Activated CD4-positive, alpha-beta T cell treated with anti-CD3 and anti-CD28 coated beads, Interleukin-2, amount 10 ng/mL, durations not matched to agents 24 days and 14 days (primary cell): ENCODE data around the gene ARAP3. TPM values are rescaled to one million over a fixed set of nuclear protein-coding genes. Genes with fewer than 3 reads are reported as not detected.

Experiments used
- DNase-seq: peaks from one replicate; pipeline ENCODE4 v3.0.0; 2022
- H3K27ac Mint-ChIP-seq: one replicate; pipeline ENCODE4 v1.8.0; 2022; ENCODE audit warnings: mild to moderate bottlenecking, mixed read lengths
- H3K27me3 Mint-ChIP-seq: one replicate; pipeline ENCODE4 v1.8.0; 2022; ENCODE audit warnings: mixed read lengths
- H3K36me3 Mint-ChIP-seq: one replicate; pipeline ENCODE4 v1.8.0; 2022; ENCODE audit warnings: low read depth, mild to moderate bottlenecking, mixed read lengths
- H3K4me1 Mint-ChIP-seq: one replicate; pipeline ENCODE4 v1.8.0; 2021; ENCODE audit warnings: mixed read lengths
- H3K4me3 Mint-ChIP-seq: one replicate; pipeline ENCODE4 v1.8.0; 2022; ENCODE audit warnings: mild to moderate bottlenecking, moderate library complexity, mixed read lengths
- H3K9me3 Mint-ChIP-seq: one replicate; pipeline ENCODE4 v1.8.0; 2021; ENCODE audit warnings: mixed read lengths
- intact Hi-C: fragments of 100-400 bp; cut with micrococcal nuclease; formaldehyde crosslinking; loops from one replicate; pipeline ENCODE4 v1.15.1; 2023
- total RNA-seq: library from RNA; stranded (reverse); gene quantifications from 2 replicates; pipeline ENCODE4 v1.2.3, GENCODE V29; 2022

Gene ARAP3
- total RNA-seq, 1 donor from 2014 or later = 10.9 TPM

DNA sequence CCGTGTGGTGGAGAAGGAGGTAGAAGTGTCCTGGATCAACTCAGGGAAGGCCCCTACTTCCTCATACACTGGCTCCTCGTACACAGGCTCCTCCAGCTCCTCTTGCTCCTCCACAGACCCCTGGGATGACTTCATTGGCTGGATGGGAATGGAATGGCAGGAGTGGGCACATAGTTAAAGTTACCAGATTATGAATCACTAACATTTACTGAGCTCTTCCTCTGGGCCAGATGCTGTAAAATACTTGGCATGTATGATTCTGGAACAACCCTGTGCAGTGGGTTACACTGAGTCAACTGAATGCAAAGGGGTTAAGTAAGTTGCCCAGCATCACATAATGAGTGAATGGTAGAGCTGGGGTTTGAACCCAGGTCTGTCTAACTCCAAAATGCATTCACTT is 27.7 kb downstream of the ARAP3 start:
- Mint-ChIP-seq H3K36me3 (peaks cover 8% of the 10 kb centered on the region), H3K4me1 (peaks cover 27% of the 10 kb centered on the region), H3K27me3 (peaks cover 1% of the 10 kb centered on the region), H3K27ac (no peak overlapping the region), H3K9me3 (no peaks in the 10 kb centered on the region), H3K4me3 (no peak overlapping the region)
- intact Hi-C loops = loop anchor here (5.0 kb wide), 1 partner anchor 198 kb away; no protein-coding TSS in a partner anchor
- no peak for DNase-seq

DNA sequence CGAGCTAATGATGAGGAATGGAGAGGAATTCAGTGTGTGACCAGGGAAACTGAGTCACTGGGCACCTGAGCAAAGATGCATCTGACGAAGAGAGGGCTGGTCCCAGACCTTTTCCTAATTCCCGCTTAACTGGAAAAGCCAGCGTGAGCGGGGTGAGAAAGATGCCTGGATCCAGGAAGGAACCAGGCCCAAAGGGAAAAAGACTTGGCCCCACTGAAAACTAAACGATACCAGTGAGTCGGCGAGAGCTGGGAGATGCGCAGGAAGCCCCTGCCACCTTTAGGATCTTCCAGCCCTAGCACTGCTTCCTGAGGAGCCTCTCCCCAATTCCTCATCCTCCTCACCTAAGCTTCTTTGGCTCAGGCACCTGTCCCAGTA is 30.3 kb downstream of the ARAP3 start:
- Mint-ChIP-seq H3K27me3 (no peaks in the 10 kb centered on the region), H3K36me3 (peaks cover 16% of the 10 kb centered on the region), H3K4me3 (peak overlapping the region; percentile 92), H3K27ac (peak overlapping the region; percentile 42), H3K9me3 (no peaks in the 10 kb centered on the region), H3K4me1 (peaks cover 27% of the 10 kb centered on the region)
- intact Hi-C loops = loop anchor here (1.0 to 5.0 kb wide), 4 partner anchors 15 to 318 kb away; partner anchors contain the start of genes HDAC3, RELL2 and RNF14
- DNase-seq = no peak

DNA sequence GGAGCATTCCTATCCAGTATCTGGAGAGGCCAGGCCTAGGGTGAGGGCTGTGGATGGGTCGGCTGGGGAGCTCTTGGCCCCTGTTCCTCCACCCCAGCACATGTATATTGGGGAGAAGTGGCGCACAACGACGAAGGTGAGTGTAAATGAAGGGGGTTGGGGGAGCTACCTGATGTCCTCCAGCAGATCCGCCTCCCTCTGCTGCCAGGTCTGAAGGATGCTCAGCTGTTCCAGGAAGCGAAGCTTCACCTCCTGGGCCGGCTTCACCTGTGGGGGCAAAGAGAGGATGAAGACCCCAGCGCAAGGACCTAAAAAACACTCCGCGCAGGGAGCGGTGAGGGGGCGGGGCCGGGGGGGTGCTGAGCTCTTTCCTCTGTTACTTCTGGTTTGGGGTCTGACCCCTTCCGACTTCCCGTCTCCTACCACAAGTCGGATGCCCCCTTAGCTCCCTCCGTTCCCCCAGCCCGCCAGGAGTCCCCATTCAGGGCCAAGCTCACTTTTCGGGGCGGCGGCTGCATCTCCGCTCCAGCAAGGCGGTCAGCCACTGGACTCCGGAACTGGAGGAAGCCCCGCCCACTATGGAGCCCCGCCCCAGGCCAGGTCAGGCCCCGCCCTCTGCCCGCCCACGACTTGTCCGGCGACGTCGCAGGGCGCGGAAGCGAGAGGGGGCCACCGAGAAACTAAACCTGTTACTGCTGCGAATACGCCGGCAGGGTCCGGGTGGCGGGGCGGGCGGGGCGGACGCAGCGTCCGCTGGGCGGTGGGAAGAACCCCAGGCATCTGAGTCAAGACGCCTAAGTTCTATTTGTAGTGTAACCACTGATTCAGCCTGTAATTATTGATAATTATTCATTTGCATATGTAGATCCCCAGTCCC is 30.9 kb downstream of the ARAP3 start, which contains the start of gene FCHSD1:
FCHSD1 (minus strand) TSS at position 568 of the 877 bp plus-strand sequence; CDS start at position 518, 50 bp downstream.
- Mint-ChIP-seq H3K36me3 (peaks cover 16% of the 10 kb centered on the region), H3K4me1 (peaks cover 28% of the 10 kb centered on the region), H3K27ac (peak within 1 kb of the TSS; percentile 93), H3K4me3 (peak within 1 kb of the TSS; percentile 92), H3K9me3 (no peaks in the 10 kb centered on the region), H3K27me3 (no peaks in the 10 kb centered on the region)
- DNase-seq = peak; percentile 94
- intact Hi-C loops = loop anchor here (1.0 to 5.0 kb wide), 4 partner anchors 15 to 318 kb away; partner anchors contain the start of genes HDAC3, RELL2 and RNF14

DNA sequence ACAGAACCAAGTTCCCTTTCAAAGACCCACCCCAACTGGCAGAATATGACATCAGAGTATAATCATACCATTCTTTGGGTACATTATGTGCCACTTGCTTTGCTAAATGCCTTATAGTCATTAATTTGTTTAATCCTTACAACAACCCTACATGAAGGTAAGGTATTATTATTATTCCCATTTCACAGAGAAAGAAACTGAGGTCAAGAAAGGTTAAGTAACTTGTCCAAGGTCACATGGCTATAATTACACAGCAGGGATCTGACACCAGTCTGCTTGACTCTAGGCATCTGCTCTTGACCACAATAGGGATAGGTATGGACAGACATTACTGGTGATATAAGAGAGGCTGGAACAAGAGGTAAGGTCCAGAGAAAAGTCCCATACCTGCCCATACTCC is 32.1 kb downstream of the ARAP3 start:
- Mint-ChIP-seq H3K9me3 (no peaks in the 10 kb centered on the region), H3K4me3 (peak overlapping the region; percentile 92), H3K36me3 (peaks cover 15% of the 10 kb centered on the region), H3K27me3 (no peaks in the 10 kb centered on the region), H3K27ac (peak overlapping the region; percentile 64), H3K4me1 (peaks cover 29% of the 10 kb centered on the region)
- no peak for DNase-seq
- intact Hi-C loops = loop anchor here (5.0 kb wide), 1 partner anchor 202 kb away; no protein-coding TSS in a partner anchor

DNA sequence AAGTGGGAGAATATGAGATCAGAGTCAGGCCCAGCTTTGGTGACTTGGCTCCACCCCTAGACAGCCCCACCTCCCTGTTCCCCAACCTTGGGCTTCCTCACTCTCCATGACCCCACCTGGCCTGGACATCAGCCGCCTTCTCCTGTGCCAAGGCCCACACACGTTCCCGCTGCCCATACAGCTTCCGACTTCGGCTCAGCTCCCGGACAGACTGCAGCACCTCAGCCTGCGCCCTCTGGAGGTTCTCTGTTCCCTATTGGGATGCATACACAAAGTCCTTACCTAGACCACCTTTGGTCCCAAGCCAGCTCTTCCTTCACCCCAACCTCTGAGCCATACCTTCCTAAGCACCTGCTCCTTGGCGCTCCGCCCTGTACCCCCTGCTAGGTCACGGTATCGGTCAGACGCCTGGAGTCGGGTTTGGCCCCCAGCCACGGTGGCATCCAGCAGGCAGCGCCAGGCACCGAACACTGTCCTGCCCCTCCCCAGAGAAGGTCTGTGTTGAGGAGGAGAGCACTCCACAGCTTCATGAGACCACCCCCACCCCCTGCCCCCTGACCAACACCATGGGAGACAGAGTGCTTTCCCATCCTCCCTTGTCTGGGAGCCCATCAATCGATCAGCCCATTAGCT is 32.9 kb downstream of the ARAP3 start:
- peaks cover 18% of the 10 kb centered on the region for H3K36me3 Mint-ChIP-seq
- H3K27ac Mint-ChIP-seq = no peak overlapping the region
- no peaks in the 10 kb centered on the region for H3K27me3 Mint-ChIP-seq
- intact Hi-C loops = no loop called here
- H3K4me3 Mint-ChIP-seq = no peak overlapping the region
- DNase-seq = no peak
- H3K9me3 Mint-ChIP-seq = no peaks in the 10 kb centered on the region
- H3K4me1 Mint-ChIP-seq = peaks cover 30% of the 10 kb centered on the region

DNA sequence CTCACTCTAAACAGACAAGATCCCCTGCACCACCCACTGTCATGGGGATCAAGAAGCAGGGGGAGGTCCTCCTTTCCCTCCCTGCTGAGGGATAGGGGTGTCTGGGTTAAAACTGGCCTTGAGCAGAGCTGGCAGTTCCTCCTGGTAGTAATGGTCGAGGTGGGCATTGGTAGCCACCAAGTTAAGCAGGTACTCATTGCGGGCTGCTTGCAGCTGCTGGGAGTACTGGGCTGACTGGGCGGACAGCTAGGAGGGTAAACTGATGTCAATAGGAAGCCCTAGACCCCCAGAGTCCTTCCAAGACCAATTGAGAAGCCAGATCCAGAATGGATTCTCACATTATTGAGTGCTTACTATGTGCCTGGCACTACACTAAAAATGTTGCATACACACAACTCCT is 34.2 kb downstream of the ARAP3 start:
- intact Hi-C loops = no loop called here
- Mint-ChIP-seq H3K4me1 (peaks cover 31% of the 10 kb centered on the region), H3K27ac (no peak overlapping the region), H3K9me3 (no peaks in the 10 kb centered on the region), H3K36me3 (peaks cover 22% of the 10 kb centered on the region), H3K4me3 (no peak overlapping the region), H3K27me3 (no peaks in the 10 kb centered on the region)
- DNase-seq = no peak

DNA sequence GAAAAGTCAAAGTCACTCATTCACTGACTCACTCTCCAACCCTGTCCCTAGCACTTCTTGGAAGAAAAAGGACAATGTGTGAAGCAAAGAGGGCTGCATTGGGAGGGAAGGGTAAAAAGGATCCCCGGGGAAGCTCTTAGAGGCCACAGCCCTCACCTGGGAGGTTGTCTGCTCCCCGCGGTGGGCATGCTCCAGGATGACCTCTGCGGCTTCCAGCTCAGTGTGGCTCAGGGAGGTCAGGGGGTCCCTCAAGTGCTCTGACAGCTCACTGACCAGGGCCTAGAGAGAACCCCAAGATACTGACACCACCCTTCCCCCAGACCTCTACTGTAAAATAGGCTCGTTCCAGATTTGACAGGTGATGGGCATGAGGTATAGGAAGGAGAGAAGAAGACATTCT is 34.8 kb downstream of the ARAP3 start:
- H3K9me3 Mint-ChIP-seq = no peaks in the 10 kb centered on the region
- intact Hi-C loops = no loop called here

DNA sequence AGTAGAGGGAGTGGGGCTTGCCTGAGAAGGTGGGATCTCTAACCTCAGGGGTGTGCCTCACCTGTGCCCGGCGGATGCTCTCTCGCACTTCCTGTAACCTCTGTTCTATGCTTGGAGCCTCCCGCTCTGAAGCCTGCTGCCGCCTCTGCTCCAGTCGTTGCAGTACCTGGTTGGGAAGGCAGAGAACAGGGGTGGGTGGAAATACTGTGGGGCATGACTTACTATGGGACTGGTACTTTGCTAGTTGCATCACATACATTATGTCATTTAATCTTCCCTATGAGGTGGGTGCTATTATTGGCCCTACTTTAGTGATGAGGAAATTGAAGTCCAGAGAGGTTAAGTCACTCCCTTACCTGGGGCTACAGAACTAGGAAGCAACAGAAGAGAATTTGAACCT is 36.0 kb downstream of the ARAP3 start:
- Mint-ChIP-seq H3K4me1 (peaks cover 30% of the 10 kb centered on the region), H3K27ac (no peak overlapping the region), H3K27me3 (no peaks in the 10 kb centered on the region), H3K9me3 (no peaks in the 10 kb centered on the region), H3K36me3 (peaks cover 36% of the 10 kb centered on the region), H3K4me3 (no peak overlapping the region)
- no peak for DNase-seq
- intact Hi-C loops = no loop called here

More for the DNA sequence above, 34.8 kb downstream of the ARAP3 start:
- no peak overlapping the region for H3K4me3 Mint-ChIP-seq
- peaks cover 25% of the 10 kb centered on the region for H3K36me3 Mint-ChIP-seq
- H3K27me3 Mint-ChIP-seq = no peaks in the 10 kb centered on the region
- H3K4me1 Mint-ChIP-seq = peaks cover 28% of the 10 kb centered on the region
- no peak for DNase-seq
- no peak overlapping the region for H3K27ac Mint-ChIP-seq

GRCh38 chr5:141641634-141642267 is 40.3 kb downstream of the ARAP3 start:
- Mint-ChIP-seq H3K9me3 (no peaks in the 10 kb centered on the region), H3K36me3 (peaks cover 39% of the 10 kb centered on the region), H3K27ac (peak overlapping the region; percentile 62), H3K4me3 (no peak overlapping the region), H3K27me3 (no peaks in the 10 kb centered on the region), H3K4me1 (peaks cover 26% of the 10 kb centered on the region)
- intact Hi-C loops = loop anchor here (1.0 kb wide), 1 partner anchor 49 kb away; no protein-coding TSS in a partner anchor
- no peak for DNase-seq

DNA sequence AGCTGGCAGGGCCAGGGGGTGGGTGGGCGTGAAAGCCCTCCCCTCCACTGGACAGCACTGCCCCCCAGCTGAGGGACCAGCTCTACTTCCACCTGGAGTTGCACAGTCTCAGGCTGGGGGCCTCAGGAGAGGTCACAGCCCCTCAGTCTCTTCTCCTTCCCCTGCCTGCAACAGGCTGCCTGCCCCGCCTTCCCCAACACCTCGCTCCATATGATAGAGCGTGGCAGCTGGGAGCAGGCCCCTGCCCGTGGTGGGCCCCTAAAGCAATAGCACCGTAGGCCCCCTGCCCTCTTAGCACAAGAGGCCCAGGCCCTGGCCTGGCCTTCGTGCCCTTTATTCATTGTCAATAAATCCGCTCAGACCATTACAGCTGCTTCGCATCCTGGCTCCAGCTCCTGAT is 41.3 kb downstream of the ARAP3 start:
- Mint-ChIP-seq H3K4me3 (no peak overlapping the region), H3K27ac (no peak overlapping the region), H3K9me3 (no peaks in the 10 kb centered on the region), H3K36me3 (peaks cover 36% of the 10 kb centered on the region), H3K27me3 (no peaks in the 10 kb centered on the region), H3K4me1 (peaks cover 30% of the 10 kb centered on the region)
- no peak for DNase-seq
- intact Hi-C loops = no loop called here

- Mint-ChIP-seq H3K27me3 (no peaks in the 10 kb centered on the region), H3K9me3 (no peaks in the 10 kb centered on the region), H3K27ac (no peak overlapping the region), H3K4me1 (peaks cover 35% of the 10 kb centered on the region), H3K36me3 (peaks cover 39% of the 10 kb centered on the region), H3K4me3 (no peak overlapping the region)
- intact Hi-C loops = no loop called here
- DNase-seq = no peak
Observed at GRCh38 chr5:141640051-141640415, 42.0 kb downstream of the ARAP3 start.

DNA sequence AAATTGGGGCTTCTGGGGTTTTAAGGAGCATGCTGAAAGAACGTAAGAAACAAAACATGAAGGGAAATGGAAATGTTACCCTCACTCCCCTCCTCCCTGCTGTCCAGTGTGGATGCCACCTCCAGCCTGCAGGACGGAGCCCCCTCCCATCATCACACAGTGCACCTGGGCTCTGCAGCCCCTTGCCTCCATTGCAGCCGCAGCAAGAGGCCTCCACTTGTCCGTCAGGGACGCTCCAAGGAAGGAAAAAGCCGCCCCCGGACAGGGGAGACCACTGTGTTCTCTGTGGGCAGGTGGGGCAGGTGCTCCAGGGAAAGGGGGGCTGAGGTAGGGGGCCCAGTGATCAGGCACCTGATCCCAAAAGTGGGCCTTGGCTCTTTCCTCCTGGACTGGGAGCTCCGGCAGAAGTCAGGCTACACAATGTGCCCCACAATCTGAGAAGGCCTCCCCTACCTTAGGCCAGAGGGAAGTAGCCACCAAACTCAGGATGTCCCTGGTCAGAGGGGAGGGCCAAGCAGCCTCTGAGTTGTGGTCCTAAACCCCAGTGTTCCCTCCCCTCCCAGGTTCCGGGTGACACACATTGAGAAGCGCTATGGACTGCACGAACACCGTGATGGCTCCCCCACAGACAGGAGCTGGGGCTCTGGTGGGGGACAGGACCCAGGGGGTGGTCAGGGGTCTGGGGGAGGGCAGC is 42.5 kb downstream of the ARAP3 start:
- Mint-ChIP-seq H3K27ac (peak overlapping the region; percentile 92), H3K4me1 (peaks cover 38% of the 10 kb centered on the region), H3K36me3 (peaks cover 37% of the 10 kb centered on the region), H3K9me3 (no peaks in the 10 kb centered on the region), H3K27me3 (no peaks in the 10 kb centered on the region), H3K4me3 (no peak overlapping the region)
- intact Hi-C loops = loop anchor here (10.0 kb wide), 1 partner anchor 315 kb away; the partner anchor contains the start of gene TAF7
- no peak for DNase-seq

DNA sequence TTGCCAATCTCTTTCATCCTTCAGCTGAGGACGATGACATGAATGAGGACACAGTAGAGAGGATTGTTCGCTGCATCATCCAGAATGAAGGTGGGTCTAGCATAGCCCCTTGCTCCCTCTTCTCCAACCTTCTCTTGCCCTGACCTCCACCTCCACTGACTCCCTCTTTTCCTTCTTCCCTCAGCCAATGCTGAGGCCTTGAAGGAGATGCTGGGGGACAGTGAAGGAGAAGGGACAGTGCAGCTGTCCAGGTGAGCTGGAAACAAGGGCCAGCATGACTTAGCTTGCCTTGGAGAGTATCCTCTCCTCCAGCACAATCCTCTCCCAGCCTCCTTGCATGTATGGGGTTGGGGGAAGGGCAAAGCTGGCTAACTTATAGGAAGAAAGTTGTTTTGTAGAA is 43.3 kb downstream of the ARAP3 start:
- H3K9me3 Mint-ChIP-seq = no peaks in the 10 kb centered on the region
- no peaks in the 10 kb centered on the region for H3K27me3 Mint-ChIP-seq
- intact Hi-C loops = loop anchor here (10.0 kb wide), 1 partner anchor 314 kb away; the partner anchor contains the start of gene TAF7
- H3K4me1 Mint-ChIP-seq = peaks cover 42% of the 10 kb centered on the region
- H3K27ac Mint-ChIP-seq = peak overlapping the region; percentile 92
- DNase-seq = no peak
- H3K36me3 Mint-ChIP-seq = peaks cover 39% of the 10 kb centered on the region
- H3K4me3 Mint-ChIP-seq = peak overlapping the region; percentile 96
